GM21528 (cell line): ENCODE measurements around the gene CACNA2D1.

ENCODE experiments used
- ATAC-seq: cut with Tn5 transposase; IDR thresholded peaks from one replicate; pipeline ENCODE4 v1.9.1; 2021; ENCODE audit warnings: mild to moderate bottlenecking, moderate library complexity; ENCODE audit not compliant: unreplicated experiment, low FRiP score

CACNA2D1 gene

DNA sequence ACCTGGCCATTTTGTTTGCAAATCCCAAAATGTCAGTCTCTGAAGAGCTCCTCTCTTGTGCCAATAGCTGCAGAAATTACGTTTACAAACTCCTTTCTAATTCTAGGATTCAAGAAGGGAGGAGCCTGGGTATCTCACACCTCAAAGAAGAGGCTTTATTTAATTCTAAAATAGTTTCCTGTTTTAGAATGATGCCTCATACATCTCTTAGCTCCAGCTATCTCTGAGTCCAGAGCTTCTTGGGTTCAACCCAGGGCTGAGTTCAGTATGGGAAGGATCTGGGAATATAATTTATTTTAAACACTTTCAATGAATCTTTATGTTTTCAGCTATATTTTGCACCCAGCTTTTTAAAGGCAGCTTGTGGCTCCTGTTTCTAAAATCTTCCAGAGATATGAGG, 150.1 kb downstream of the CACNA2D1 start:
- ATAC-seq = no peak

- no peak for ATAC-seq
These were observed 151.6 kb downstream of the CACNA2D1 start for GRCh38 chr7:82291931-82292330.

DNA sequence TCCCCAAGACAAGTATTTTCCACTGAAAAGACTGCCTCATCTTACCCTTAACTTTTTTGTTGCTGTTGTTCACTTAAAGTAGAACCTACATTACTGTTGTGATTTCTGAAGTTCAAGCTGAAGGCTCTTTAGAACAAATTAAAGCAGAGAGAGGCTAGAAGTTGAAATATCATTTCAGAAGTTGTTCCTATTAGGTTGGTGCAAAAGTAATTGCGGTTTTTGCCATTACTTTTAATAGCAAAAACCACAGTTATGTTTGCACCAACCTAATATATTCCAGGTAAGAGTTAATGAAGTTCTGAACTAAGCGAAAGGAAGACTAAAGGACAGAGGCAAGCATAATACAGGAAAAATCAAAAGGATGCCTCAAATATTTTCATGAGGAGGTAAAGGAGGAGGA, 153.7 kb downstream of the CACNA2D1 start:
- no peak for ATAC-seq

- no peak for ATAC-seq
These were observed 154.4 kb downstream of the CACNA2D1 start for GRCh38 chr7:82289152-82289535.

DNA sequence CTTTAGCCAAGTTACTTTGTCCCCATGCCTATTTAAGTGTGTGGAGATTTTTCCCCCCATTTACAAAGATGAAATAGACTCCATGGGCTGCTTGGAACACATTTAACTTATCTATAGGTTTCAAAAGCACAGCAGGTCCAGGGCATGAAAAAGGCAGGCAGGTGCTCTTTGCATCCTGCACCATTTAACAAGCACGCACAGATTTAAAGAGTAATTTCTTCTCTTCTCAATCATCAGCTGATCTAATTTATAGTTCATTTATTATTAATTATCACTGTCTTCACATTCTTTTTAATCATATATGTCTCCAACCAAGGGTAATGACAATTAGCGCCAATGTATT, 156.8 kb downstream of the CACNA2D1 start:
- ATAC-seq = no peak

GRCh38 chr7:82286096-82286797, 157.3 kb downstream of the CACNA2D1 start:
- ATAC-seq = no peak

DNA sequence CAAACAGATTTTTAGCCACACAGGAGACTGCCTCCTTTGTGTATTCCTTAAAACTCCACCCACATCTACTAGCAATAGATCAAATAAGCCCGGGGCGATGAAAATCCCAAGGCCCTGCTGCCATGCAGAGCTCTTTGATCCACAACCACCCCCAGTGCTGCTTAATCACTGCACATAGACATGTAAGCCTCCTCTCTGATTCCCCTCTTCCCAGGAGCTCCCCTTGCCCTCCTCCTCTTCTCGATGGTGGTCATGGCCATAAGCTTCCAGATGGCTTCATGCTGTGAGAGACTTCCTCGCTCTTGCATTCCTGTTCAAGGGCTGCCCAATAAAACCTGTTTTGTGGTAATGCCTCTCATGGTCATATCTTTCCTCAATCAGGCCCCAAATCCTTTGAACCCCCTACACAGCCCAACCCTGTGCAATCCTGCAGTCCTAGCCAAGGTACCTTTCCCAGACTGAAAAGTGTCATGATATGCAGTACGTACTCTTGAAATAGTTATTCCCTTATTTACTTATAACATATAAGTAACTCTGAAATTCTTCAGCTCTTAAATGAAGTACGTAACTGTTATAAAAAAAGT, 158.5 kb downstream of the CACNA2D1 start:
- no peak for ATAC-seq

GRCh38 chr7:82275342-82275741, 168.2 kb downstream of the CACNA2D1 start:
- ATAC-seq = no peak

GRCh38 chr7:82274681-82275080, 168.9 kb downstream of the CACNA2D1 start:
- ATAC-seq = no peak

GRCh38 chr7:82273886-82274285, 169.7 kb downstream of the CACNA2D1 start:
- ATAC-seq = no peak

DNA sequence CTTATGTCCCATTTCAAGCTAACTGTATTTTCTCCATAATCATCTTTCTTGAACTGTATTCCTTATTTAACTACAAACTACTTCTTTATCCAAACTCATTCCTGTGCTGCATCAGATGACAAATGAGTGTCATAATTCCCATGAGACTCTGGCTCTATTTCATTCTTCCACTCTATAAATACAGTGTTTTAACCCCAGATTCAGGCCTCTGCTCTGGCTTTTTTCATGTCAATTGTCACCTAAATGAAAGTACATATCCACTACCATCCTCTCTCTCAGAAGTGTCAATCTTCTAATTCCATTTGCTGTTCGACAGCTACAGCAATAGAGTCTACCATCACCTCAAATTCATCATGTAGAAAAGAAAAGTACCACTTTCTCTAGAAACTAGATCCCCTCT, 172.7 kb downstream of the CACNA2D1 start:
- no peak for ATAC-seq

- ATAC-seq = no peak
These were observed 174.9 kb downstream of the CACNA2D1 start for GRCh38 chr7:82268632-82269031.

- no peak for ATAC-seq
These were observed 177.5 kb downstream of the CACNA2D1 start for GRCh38 chr7:82266081-82266480.

- no peak for ATAC-seq
These were observed 178.7 kb downstream of the CACNA2D1 start for GRCh38 chr7:82264783-82265305.

- ATAC-seq = no peak
These were observed 179.4 kb downstream of the CACNA2D1 start for GRCh38 chr7:82263920-82264782.

GRCh38 chr7:82258181-82258580, 185.4 kb downstream of the CACNA2D1 start:
- no peak for ATAC-seq

- no peak for ATAC-seq
These were observed 186.4 kb downstream of the CACNA2D1 start for GRCh38 chr7:82257118-82257695.

DNA sequence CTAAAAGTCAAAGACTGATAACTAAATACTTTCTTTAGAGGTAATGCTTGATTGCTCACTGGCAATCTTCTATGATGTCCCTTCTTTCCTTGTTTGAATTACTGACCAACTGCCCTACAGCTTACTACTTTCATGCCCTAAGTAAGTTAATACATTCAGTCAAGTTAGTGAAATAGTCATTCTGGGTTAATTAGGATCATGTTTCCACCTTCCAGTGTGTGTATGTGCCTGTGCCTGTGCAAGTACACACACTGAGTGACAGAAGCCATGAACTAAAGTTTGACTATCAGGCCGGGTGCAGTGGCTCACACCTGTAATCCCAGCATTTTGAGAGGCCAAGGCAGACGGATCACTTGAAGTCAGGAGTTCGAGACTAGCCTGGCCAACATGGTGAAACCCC, 187.9 kb downstream of the CACNA2D1 start:
- no peak for ATAC-seq

DNA sequence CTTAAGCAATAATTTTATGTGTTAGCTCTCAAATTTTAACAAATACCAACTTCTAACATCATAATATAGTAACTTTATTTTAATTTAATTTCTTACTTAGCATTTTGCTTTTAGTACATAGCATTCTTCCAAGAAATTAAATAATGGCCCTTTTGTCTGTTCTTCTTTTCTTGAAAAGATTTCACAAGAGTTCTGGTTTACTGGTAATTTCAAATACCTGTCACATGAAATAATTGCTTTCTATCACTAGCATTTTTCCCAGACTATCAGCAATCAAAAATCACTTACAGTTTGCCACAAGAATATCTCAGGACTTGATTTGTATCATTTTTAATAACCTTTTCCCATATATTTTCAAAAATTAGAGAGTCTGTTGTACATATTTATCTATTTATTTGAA, 193.0 kb downstream of the CACNA2D1 start:
- no peak for ATAC-seq

- ATAC-seq = no peak
These were observed 193.6 kb downstream of the CACNA2D1 start for GRCh38 chr7:82249979-82250378.

DNA sequence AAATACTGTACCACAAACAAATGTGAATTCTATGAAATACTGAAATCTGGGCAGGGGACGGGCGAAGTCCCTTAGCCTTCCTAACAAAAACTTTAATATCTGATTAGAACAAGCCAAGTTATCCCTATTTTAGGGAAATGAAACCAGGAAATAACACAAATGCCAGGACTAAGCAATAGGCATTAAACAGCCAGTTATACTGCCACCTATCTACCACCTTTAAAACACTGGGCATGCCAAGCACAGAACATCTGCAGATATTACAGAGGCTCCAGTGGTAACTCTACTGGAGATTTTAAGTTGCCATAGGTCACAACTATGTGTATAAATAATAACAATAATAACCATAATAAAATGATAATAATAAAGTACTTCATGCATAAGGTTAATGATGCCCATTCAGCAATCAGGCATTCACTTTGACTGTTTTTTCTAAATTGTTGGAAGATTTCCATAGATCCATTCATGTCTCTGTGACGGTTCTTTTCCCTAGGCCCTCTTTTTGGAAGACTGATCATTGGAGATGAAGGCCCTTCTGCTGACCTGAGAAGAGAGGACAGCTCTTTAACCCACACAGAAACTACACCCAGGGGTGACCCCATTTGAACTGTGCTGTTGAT, 195.7 kb downstream of the CACNA2D1 start:
- no peak for ATAC-seq
